GM21529 (cell line): ENCODE measurements around the gene PDCL2.

Experiments used
- ATAC-seq: cut with Tn5 transposase; IDR thresholded peaks from one replicate; pipeline ENCODE4 v1.9.1; 2021; ENCODE audit not compliant: unreplicated experiment

Gene PDCL2

DNA sequence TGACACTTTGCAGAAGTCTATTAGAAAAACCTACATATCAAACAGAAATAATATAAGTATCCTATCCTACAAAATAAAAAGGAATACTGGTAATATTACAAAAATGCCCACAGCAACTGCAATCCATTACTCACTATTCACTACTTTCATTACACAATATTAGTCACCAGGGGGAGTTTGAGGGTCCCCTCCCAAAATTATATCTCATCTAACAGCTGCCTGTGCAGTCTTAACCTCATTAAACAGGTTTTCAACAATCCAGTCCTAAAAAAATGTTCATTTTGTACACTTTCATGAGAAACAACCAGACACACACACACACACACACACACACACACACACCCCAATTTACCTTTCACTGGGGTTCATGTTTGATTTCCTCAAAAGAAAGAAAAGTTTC, 48.2 kb downstream of the PDCL2 start:
- no peak for ATAC-seq

- no peak for ATAC-seq
These were observed 51.8 kb downstream of the PDCL2 start for GRCh38 chr4:55540271-55540670.

GRCh38 chr4:55539658-55540057, 52.4 kb downstream of the PDCL2 start:
- no peak for ATAC-seq

- ATAC-seq = no peak
These were observed 53.5 kb downstream of the PDCL2 start for GRCh38 chr4:55538531-55538930.

GRCh38 chr4:55534306-55534705, 57.7 kb downstream of the PDCL2 start:
- ATAC-seq = no peak

DNA sequence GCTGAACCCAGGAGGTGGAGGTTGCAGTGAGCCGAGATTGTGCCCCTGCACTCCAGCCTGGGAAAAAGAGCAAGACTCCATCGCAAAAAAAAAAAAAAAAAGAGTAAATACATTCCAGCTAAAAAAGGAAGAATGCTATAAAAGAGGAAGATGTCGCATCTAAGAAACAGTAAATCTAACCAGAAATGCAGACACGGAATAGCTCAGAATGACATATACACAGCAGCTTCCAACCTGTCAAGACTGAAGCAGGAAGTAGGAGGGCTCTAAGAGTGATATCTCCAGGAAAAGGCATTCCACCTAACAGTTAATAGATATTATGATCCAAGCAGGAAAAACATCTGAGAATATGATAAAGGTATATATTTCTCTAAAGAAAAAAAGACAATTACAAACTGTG, 61.4 kb downstream of the PDCL2 start:
- no peak for ATAC-seq

- ATAC-seq = no peak
These were observed 61.9 kb downstream of the PDCL2 start for GRCh38 chr4:55530167-55530566.

- no peak for ATAC-seq
These were observed 63.6 kb downstream of the PDCL2 start for GRCh38 chr4:55528491-55528890.

- ATAC-seq = no peak
These were observed 67.0 kb downstream of the PDCL2 start for GRCh38 chr4:55524844-55525571.

GRCh38 chr4:55518442-55518841, 73.6 kb downstream of the PDCL2 start:
- ATAC-seq = no peak

GRCh38 chr4:55517526-55518229, 74.4 kb downstream of the PDCL2 start:
- ATAC-seq = peak; percentile 73

DNA sequence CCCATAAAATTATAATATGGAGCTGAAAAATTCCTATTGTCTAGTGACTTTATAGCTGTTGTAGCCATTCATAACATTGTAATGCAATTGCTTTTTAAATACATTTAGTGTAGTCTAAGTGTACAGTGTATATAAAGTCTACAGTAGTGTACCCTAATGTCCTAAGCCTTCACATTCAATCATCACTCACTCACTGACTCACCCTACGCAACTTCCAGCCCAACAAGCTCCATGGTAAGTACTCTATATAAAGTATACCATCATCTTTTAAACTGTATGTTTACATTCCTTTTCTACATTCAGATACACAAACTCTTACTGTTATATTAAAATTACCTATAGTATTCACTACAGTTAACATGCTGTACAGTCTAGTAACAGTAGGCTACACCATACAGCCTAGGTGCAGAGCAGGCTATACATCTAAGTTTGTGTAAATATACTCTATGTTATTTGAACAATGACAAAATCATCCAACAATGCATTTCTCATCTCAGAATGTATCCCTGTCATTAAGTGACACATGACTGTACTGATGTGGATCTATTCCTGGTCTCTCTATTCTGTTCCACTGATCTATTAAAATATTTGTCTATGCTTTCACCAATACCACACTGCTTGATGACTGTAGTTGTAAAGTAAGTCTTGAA, 79.0 kb downstream of the PDCL2 start:
- no peak for ATAC-seq

- no peak for ATAC-seq
These were observed 80.0 kb downstream of the PDCL2 start for GRCh38 chr4:55512077-55512476.

DNA sequence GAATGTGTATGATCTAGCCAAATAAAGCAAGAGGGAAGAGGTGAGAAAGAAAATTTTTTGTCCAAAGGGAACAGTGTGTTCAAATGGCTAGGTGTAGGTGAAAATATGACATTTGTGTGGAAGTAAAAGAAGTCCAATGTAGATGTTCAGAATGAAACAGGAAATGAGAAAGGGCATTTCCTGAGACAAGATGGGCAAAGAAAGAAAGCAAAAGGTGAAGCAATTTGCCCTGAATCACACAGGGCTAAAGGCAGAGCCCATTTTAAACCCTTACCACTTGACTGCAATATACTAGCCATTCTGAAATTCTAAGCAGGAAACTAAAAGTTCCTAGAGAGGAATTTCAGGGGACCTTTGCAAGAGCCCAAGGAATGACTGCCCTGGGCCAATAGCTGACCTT, 81.4 kb downstream of the PDCL2 start:
- ATAC-seq = no peak

DNA sequence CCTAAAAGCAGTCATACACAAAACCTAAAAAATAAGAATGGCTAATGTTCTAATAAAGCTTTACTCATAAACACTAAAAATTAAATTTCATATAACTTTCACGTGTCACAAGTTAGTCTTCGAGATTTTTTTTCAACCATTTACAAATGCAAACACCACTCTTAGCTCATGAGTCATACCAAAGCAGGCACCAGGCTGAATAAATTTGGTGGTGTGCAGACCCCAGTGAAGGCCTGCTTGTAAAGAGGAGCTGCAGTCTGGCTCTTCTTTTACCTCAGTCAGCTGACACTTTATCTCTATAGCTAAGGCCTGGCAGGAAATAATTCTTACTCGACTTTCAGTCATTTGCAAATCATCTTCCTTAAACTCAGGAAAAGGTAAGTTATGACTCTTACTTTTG, 82.8 kb downstream of the PDCL2 start:
- no peak for ATAC-seq

DNA sequence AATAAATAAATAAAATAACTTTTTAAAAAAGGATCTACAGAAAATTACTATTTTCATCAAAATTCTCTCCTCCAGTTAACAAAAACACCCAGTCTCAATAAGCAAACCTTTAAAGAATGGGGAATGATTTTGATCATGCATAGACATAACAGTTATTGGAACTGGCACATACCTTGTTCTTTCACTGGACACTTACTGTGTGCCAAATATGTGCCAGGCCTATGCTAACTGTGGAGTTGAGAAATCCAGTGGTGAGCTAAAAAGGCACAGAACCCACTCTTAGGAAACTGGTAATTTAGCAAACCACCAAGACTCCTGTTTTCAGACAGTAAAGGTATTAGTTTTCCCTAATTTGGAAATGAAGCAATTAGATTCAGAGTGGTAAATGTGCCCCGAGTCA, 84.4 kb downstream of the PDCL2 start:
- ATAC-seq = no peak
